Germinal center (tissue), 1 donor: ENCODE measurements around the gene RBM27.
"Not testable (repeated sequence)": the region's sequence is repeated elsewhere in the genome, so short reads cannot be mapped to it uniquely, and the experiment has no call there.

Experiments
- DNase-seq: peaks from one replicate; pipeline ENCODE4 v3.0.0; 2012; ENCODE audit warnings: mixed read lengths, low spot score

The RBM27 gene

GRCh38 chr5:146208916-146209522 is 5.6 kb downstream of the RBM27 start:
- DNase-seq: no peak

- DNase-seq: no peak
Observed at GRCh38 chr5:146209714-146210113, 6.3 kb downstream of the RBM27 start.

- not testable (repeated sequence) for DNase-seq
Observed at GRCh38 chr5:146210810-146211209, 7.4 kb downstream of the RBM27 start.

- no peak for DNase-seq
Observed at GRCh38 chr5:146213210-146213826, 9.9 kb downstream of the RBM27 start.

- not testable (repeated sequence) for DNase-seq
Observed at GRCh38 chr5:146214881-146215280, 11.5 kb downstream of the RBM27 start.

- no peak for DNase-seq
Observed at GRCh38 chr5:146218168-146218567, 14.8 kb downstream of the RBM27 start.

- no peak for DNase-seq
Observed at GRCh38 chr5:146219243-146219642, 15.8 kb downstream of the RBM27 start.

- DNase-seq: no peak
Observed at GRCh38 chr5:146221234-146221633, 17.8 kb downstream of the RBM27 start.

- no peak for DNase-seq
Observed at GRCh38 chr5:146222005-146222404, 18.6 kb downstream of the RBM27 start.

GRCh38 chr5:146223179-146223578 is 19.8 kb downstream of the RBM27 start:
- DNase-seq: no peak

GRCh38 chr5:146229222-146229621 is 25.8 kb downstream of the RBM27 start:
- no peak for DNase-seq

GRCh38 chr5:146232223-146232622 is 28.8 kb downstream of the RBM27 start:
- DNase-seq: no peak

GRCh38 chr5:146233441-146233840 is 30.0 kb downstream of the RBM27 start:
- no peak for DNase-seq

GRCh38 chr5:146238973-146239372 is 35.6 kb downstream of the RBM27 start:
- DNase-seq: no peak

- DNase-seq: no peak
Observed at GRCh38 chr5:146240951-146241350, 37.5 kb downstream of the RBM27 start.

- DNase-seq: no peak
Observed at GRCh38 chr5:146243247-146243646, 39.8 kb downstream of the RBM27 start.

GRCh38 chr5:146248561-146248960 is 45.2 kb downstream of the RBM27 start:
- DNase-seq: no peak

- peak; percentile 52 for DNase-seq
Observed at GRCh38 chr5:146249801-146250200, 46.4 kb downstream of the RBM27 start.
